DMS 273 (cell line): ENCODE data around the gene LSM10.

Source experiments
- DNase-seq: peaks from one replicate; lab custom pipeline; 2025; ENCODE audit not compliant: unreplicated experiment; lab: John Stamatoyannopoulos, UW

LSM10 gene

DNA sequence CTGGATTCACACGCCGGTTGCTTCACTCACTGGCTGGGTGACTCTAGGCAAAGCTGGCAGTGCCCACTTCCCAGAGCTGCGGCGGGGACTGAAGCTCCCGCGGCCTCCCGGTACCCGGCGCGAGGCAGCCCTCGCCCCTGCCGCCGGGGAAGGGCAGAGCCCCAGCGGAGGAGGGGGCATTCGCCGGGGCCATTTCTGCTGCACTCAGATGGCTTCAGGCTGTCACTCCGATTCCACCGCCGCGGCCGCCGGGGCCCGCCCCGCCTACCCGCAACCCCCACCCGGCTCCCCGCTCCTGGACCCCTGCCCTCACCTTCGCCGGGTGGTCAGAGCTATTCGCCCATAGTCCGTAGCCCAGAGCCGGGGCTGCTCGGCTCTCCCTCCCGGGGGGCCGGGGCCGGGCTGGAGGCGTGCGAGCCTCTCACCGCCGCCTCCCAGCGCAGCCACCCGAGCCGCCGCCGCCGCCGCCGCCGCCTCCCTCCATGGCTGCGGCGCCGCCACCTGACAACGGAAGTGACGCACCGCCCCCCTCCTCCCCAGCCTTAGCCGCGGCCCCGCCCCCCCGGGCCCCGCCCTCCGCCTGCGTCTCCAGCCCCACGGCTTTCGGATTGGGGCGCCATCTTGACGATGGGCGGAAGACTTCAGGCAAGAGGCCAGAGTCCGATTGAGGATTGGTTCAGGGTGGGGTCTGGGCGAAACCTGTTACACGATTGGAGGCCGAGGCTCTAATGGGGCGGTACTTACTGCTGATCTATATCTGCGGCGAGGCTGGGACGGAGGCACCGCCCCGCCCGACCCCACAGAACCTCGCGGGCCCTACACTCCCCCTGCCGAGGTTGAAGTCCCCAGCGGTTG lies 12.1 kb downstream of the LSM10 start, which contains the start of gene STK40:
Gene STK40 (minus strand): TSS at position 515 of the 855 bp plus-strand sequence. CDS start 24,592 bp downstream, outside the sequence.
- DNase-seq, result peak; percentile 100

GRCh38 chr1:36384542-36385409 lies 12.9 kb downstream of the LSM10 start:
- peak; percentile 77 for DNase-seq

DNA sequence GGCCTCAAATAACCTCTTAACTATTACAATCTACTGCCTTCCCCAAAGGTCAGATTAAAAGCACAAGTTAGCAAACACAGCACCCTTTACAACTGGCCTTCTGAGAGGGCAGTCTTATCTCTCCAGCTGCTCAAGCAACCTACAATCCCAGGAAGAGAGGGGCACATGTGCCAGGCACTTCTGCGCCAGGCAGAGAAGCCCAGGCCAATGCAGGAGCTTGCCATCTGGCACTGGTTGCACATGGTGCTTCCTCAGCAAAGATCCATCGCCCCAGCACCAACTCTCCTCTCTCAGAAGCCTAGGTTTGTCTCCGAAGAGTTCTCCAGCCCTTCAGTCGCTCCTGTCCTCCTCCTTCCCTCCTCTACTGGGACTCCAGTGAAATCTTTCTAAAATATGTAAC lies 14.5 kb downstream of the LSM10 start:
- peak; percentile 89 for DNase-seq

GRCh38 chr1:36382669-36383068 lies 15.0 kb downstream of the LSM10 start:
- no peak for DNase-seq

DNA sequence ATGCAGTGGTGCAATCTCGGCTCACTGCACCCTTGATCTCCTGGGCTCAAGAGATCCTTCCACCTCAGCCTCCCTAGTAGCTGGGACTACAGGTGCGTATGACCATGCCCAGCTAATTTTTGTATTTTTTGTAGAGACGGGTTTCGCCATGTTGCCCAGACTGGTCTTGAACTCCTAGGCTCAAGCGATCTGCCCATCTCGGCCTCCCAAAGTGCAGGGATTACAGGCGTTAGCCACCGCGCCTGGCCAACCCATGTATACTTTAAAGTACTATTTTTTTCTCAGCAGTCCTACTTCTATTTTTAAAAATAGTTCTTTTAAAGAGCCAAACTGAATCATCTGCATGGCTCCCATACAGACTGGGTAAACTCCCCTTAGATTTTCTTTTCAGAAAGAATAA lies 15.5 kb downstream of the LSM10 start:
- no peak for DNase-seq

GRCh38 chr1:36381405-36381804 lies 16.3 kb downstream of the LSM10 start:
- DNase-seq, result no peak

DNA sequence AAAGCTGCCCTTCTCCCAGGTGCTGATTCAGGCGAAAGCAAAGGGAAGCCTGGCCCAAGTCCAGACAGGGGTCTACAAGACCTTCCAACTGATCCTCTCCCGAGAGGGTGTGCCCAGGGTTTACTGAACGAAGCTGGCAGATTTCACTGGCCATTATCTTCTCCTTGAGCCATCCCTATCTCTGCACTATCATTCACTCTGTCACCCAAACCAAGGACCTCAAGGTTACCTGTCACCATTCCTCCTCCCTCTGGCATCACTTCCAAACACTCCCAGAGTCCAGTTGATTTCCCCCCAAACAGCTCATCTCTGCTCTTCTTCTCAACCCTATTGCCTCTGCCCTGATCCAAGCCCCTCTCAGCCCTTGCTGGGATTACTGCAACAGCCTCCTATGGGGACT lies 16.9 kb downstream of the LSM10 start:
- DNase-seq, result no peak

DNA sequence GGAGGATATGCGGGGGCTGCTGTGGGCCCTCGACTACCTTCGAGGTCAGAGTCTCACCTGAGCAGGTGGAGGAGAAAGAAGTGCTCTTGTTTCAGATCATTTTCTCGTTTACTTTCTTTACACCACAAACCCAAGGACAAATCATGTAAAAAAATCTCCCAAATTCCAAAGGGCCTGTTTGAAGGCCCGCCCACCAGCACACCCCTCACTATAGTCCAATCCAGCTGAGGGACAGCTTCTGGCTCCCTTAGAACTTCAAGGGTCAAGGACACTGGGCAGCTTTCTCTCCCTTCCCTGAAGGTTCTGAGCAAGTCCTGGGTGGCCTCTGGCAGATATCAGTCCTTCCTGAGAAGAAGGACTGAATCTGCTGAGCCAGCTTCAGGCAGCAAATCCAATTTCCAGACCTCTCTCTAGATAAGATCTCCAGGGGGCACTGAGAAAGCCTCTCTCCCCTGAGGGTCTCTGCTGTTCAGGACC lies 17.5 kb downstream of the LSM10 start:
- no peak for DNase-seq

DNA sequence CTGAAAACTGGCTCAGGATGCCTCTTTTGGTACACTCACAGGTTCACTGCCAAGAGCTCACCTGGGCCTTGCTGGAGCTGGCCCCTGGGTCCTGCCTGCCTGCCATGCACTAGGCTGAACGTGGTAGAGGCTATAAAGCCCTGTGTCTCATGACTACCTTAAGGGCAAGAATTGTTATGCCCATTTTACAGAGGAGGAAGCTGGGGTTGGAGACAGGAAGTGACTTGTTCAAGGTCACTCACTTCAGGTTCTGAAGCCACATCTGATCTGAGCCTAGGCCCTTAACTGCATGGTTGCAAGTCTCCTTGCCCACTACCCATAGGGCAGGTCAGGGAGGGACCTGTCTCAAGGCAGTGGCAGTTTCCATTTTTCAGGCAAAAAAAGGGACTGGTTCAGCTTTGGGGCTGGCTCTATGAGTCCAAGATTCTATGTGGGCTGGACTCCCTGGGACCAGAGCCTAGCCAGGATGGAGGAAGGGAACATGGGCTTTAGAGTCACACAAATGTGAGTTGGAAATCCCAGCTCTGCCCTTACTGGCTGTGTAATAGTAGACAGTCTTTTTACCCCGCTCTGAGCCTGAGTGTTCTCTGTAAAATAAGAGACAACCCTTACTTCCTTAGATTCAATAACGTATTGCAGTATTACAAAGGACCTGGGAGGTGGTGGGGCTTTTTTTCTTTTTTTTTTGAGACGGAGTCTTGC lies 19.8 kb downstream of the LSM10 start:
- no peak for DNase-seq

GRCh38 chr1:36372617-36373016 lies 25.1 kb downstream of the LSM10 start:
- no peak for DNase-seq

GRCh38 chr1:36369061-36369861 lies 28.4 kb downstream of the LSM10 start:
- peak; percentile 91 for DNase-seq

GRCh38 chr1:36367798-36368197 lies 29.9 kb downstream of the LSM10 start:
- DNase-seq, result no peak

GRCh38 chr1:36367066-36367465 lies 30.6 kb downstream of the LSM10 start:
- no peak for DNase-seq

- peak; percentile 99 for DNase-seq
These were observed 31.5 kb downstream of the LSM10 start for GRCh38 chr1:36366091-36366661.

DNA sequence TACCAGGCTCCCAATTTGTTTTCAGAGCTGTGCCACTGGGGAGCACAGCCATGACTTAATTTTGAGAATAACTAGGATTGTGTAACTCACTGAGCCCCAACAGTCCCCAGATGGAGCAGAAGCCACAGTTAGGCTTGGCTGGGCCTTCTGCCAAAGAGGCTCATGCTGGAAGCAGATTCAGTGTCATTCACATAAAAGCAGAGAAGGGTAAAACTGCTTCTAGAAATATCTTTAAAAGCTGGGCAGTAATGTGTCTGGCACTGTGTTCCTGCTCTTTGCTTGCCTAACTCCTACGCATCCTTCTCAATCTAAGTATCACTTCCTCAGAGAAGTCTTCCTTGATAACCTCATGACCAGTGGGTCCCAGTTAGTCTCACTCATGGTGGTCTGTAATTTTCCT lies 32.3 kb downstream of the LSM10 start:
- DNase-seq, result peak; percentile 92

DNA sequence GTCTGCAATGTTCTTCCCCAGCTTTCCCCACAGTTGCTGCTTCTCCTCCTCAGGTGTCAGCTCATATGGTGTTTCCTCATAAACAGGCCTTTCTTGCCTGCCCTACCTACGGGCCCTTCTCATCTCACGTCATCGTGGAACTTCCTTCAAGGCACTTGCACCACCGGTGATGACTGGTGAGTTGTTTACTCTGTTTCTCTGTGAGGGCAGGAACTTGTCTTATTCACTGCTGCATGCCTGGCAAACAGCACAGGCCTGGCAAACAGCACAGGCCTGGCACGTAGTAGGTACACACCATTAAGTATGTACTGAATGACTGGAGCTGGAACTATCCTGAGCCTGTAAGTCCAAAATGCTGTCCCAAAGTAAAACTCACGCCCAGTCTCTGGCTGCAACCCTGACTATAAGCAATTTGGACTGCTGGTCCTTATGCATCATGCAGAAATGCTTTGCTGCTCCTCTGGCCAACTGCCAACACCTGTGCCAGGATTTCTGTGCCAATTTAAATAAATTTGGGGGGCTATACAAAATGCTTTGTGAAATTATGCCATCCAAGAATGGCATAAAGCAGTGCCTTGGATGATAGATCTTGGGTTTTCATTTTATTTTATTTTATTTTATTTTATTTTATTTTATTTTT lies 37.7 kb downstream of the LSM10 start:
- no peak for DNase-seq

DNA sequence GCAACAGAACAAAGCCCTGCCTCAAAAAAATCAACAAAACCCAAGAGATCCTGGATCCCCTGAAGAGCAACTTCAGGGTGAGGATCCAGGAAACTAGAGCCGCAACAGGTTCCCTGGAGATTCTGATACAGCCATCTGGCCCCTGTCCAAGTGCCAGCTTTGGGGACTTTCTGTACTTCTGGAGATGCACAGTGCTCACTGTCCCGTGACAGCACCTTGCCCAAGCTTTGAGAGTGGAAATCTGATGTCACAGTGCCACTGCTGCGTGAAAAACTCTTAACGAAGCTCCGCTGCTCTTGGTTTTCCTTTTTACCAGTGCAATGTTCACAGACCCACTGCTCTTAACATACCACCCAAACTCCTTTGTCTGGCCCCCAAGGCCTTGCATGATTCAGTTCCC lies 38.3 kb downstream of the LSM10 start:
- DNase-seq, result no peak

DNA sequence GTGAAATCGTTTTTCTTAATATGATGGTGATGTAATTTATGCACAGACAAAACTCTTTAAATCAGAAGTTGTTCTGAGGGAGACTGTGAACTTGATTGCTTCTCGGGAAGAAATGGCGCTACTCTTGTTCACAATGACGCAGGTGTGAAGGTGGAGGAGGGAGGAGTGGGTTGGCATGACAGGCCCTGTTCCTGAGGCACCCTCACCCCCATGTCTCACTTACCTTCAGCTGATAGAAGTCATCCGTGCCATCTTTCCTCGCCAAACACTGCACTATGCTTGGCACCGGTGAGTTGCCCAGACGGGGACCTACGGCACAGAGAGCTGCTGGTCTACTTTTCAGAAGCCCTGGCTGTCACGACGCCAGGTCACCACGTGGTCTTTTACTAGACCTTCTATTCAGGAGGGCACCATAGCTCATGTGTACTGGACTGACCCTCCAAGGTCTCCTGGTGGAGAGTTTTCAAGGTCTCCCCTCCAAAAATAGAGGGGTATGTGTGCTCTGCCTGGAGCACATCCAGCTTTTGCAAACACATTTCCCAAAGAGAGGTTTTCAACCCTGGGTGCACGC lies 39.1 kb downstream of the LSM10 start:
- no peak for DNase-seq

DNA sequence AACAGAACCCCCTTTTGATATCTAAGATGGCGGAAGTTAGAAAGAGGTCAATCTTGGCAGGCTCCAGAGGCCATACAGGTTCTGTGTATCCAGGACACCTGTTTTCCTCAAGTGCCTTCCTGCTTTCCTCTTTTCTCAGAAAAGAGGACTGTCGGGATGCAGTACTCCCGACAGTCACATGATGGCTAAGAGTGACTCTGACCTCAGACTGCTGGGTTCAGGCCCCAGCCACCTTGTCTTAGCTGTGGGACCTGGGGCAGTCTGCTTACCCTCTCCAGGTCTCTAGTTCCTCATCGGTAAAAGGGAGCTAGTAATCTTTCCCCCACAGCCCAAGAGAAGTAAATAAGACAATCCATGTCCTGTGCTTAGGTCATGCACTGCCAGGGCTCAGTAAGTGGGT lies 41.9 kb downstream of the LSM10 start:
- no peak for DNase-seq
